OCI-LY1 (cell line): ENCODE results near the gene EIPR1.

Source experiments
- CTCF ChIP-seq: fragments of 200-600 bp; sonication (generic), shearing (Covaris generic); IDR thresholded peaks from 2 replicates; pipeline ENCODE4 v1.5.1; 2017; ENCODE audit warnings: mild to moderate bottlenecking, antibody characterized with exemption, low read length, moderate library complexity, mixed read lengths
- EZH2 ChIP-seq: fragments of 200-600 bp; sonication (generic), shearing (Covaris generic); IDR thresholded peaks from 2 replicates; pipeline ENCODE4 v1.8.0; 2017; ENCODE audit warnings: borderline replicate concordance, mixed run types, mild to moderate bottlenecking, antibody characterized with exemption, low read length, moderate library complexity, mixed read lengths

- no peak for TF ChIP-seq CTCF
- TF ChIP-seq EZH2, result no peak
Measured at GRCh38 chr2:3377612-3378432, at the start of gene EIPR1.
